Endothelial cell of umbilical vein (primary cell): ENCODE measurements around the gene NKX1-2. TPM values are rescaled to one million over a fixed set of nuclear protein-coding genes. Genes with fewer than 3 reads are reported as not detected.

Experiments used
- BruUV-seq: library from RNA; stranded (reverse); fragments of 400-500 nt; replicated peaks from 2 replicates; lab custom pipeline; 2021; lab: Mats Ljungman, UMichigan
- CTCF ChIA-PET: fragments of 300-600, 350-600 bp; sonication (Branson Sonifier 250); formaldehyde crosslinking; loops from one replicate; lab custom pipeline; 2021; ENCODE audit warnings: antibody characterized with exemption, inconsistent platforms; lab: Charles Lee
- POLR2A ChIA-PET: fragments of 300-600, 350-600 bp; sonication (Branson Sonifier 250); formaldehyde crosslinking; loops from one replicate; lab custom pipeline; 2021; ENCODE audit warnings: antibody characterized with exemption, inconsistent platforms; lab: Charles Lee
- DNase-seq: peaks from one replicate; pipeline ENCODE4 v3.0.0-alpha.2; 2011; ENCODE audit warnings: low read depth, low spot score
- FAIRE-seq: peaks from 2 replicates; lab custom pipeline; 2011; peaks lifted over from hg19 to GRCh38; lab: Jason Lieb, UNC
- H2AFZ ChIP-seq: 2 replicates; pipeline ENCODE4 v1.6.0; 2012; ENCODE audit warnings: low read depth, low read length, control low read depth, inconsistent platforms
- H3K27ac ChIP-seq: 2 replicates; pipeline ENCODE4 v1.5.1; 2011; ENCODE audit warnings: low read depth, mild to moderate bottlenecking, control low read depth, low read length, moderate library complexity; ENCODE audit not compliant: insufficient read depth
- H3K27me3 ChIP-seq, 2 experiments: 2 replicates each; pipeline versions ENCODE4 v1.6.0 to v1.6.1; 2011; ENCODE audit warnings: low read length in 2 of 2, mixed read lengths in 1 of 2; ENCODE audit not compliant: control insufficient read depth in 2 of 2, insufficient read depth in 2 of 2
- H3K36me3 ChIP-seq, 2 experiments: 2 replicates in 1 of 2; 3 replicates in 1 of 2; pipeline ENCODE4 v1.5.1; 2011; ENCODE audit warnings: low read length in 2 of 2, mild to moderate bottlenecking in 1 of 2, moderate library complexity in 1 of 2; ENCODE audit not compliant: control insufficient read depth in 2 of 2, insufficient read depth in 2 of 2; ENCODE audit errors: extremely low read depth in 1 of 2
- H3K4me1 ChIP-seq: 3 replicates; pipeline ENCODE4 v1.5.1; 2011; ENCODE audit warnings: mild to moderate bottlenecking, low read length; ENCODE audit not compliant: control insufficient read depth, insufficient read depth; ENCODE audit errors: extremely low read depth
- H3K4me2 ChIP-seq: 2 replicates; pipeline ENCODE4 v1.6.1; 2011; ENCODE audit warnings: low read length, control low read depth, mixed read lengths; ENCODE audit not compliant: insufficient read depth
- H3K4me3 ChIP-seq, 3 experiments: fragments of 200-600 bp in 1 of 3; sonication (generic), shearing (Covaris generic) in 1 of 3; replicated peaks in 1 of 3; 2 replicates each; pipeline ENCODE4 v1.5.1; 2011 to 2016; ENCODE audit warnings: control low read depth in 3 of 3, low read length in 3 of 3, mild to moderate bottlenecking in 2 of 3, inconsistent platforms in 1 of 3, low read depth in 1 of 3, moderate library complexity in 1 of 3; ENCODE audit not compliant: insufficient read depth in 1 of 3
- H3K79me2 ChIP-seq: 2 replicates; pipeline ENCODE4 v1.6.0; 2012; ENCODE audit warnings: low read length, inconsistent platforms; ENCODE audit not compliant: control insufficient read depth, insufficient read depth
- H3K9ac ChIP-seq: replicated peaks from 2 replicates; pipeline ENCODE3; 2011; ENCODE audit warnings: low read length, control low read depth; ENCODE audit not compliant: insufficient read depth; ENCODE audit errors: extremely low read depth
- H3K9me1 ChIP-seq: replicated peaks from 3 replicates; pipeline ENCODE4 v1.6.0; 2011; ENCODE audit warnings: mild to moderate bottlenecking, low read length; ENCODE audit not compliant: control insufficient read depth, insufficient read depth; ENCODE audit errors: extremely low read depth
- H3K9me3 ChIP-seq: replicated peaks from 2 replicates; pipeline ENCODE4 v1.5.1; 2012; ENCODE audit warnings: low read length, inconsistent platforms; ENCODE audit not compliant: control insufficient read depth, insufficient read depth
- H4K20me1 ChIP-seq: replicated peaks from 2 replicates; pipeline ENCODE3; 2011; ENCODE audit warnings: mild to moderate bottlenecking, low read length; ENCODE audit not compliant: control insufficient read depth, insufficient read depth; ENCODE audit errors: extremely low read depth
- CTCF ChIP-seq, 2 donors: IDR thresholded peaks; 1 replicate in 1 of 2; 2 replicates in 1 of 2; pipeline ENCODE4 v1.5.1; 2011; ENCODE audit warnings: low read length in 2 of 2, mild to moderate bottlenecking in 2 of 2, moderate library complexity in 2 of 2, control low read depth in 1 of 2, inconsistent platforms in 1 of 2, low read depth in 1 of 2; ENCODE audit not compliant: insufficient read depth in 1 of 2; ENCODE audit errors: extremely low read depth in 1 of 2
- EZH2 ChIP-seq: IDR thresholded peaks from 2 replicates; pipeline ENCODE4 v1.6.1; 2012; ENCODE audit warnings: borderline replicate concordance, low read depth, mild to moderate bottlenecking, moderate library complexity, low read length, inconsistent platforms; ENCODE audit not compliant: severe bottlenecking
- FOS ChIP-seq: IDR thresholded peaks from 2 replicates; pipeline ENCODE4 v1.6.1; 2011; ENCODE audit warnings: mild to moderate bottlenecking, low read length, moderate library complexity, borderline replicate concordance; ENCODE audit not compliant: insufficient read depth
- GATA2 ChIP-seq: IDR thresholded peaks from 2 replicates; pipeline ENCODE4 v1.7.0; 2011; ENCODE audit warnings: low read depth, mild to moderate bottlenecking, moderate library complexity, mixed read lengths, low read length; ENCODE audit not compliant: insufficient read length, insufficient read depth
- JUN ChIP-seq: IDR thresholded peaks from 2 replicates; pipeline ENCODE4 v1.6.1; 2011; ENCODE audit warnings: borderline replicate concordance, low read depth; ENCODE audit not compliant: insufficient read length, insufficient read depth
- MYC ChIP-seq: IDR thresholded peaks from one replicate; pipeline ENCODE4 v1.6.1; 2011; ENCODE audit warnings: mild to moderate bottlenecking, low read depth, low read length
- POLR2A ChIP-seq: IDR thresholded peaks from 2 replicates; pipeline ENCODE4 v1.6.1; 2012; ENCODE audit warnings: low read depth, mild to moderate bottlenecking, control low read depth, low read length
- POLR2AphosphoS5 ChIP-seq: IDR thresholded peaks from 2 replicates; pipeline ENCODE4 v1.6.1; 2012; ENCODE audit warnings: low read depth, mild to moderate bottlenecking, control low read depth, low read length, moderate library complexity; ENCODE audit not compliant: insufficient read depth
- dilution Hi-C: fragments of 300-500 bp; cut with MboI; formaldehyde crosslinking; loops from one replicate; pipeline ENCODE4 v1.15.0; 2019; ENCODE audit warnings: low sequenced_read_pairs; ENCODE audit not compliant: extremely low pct_ligation_motif_present
- intact Hi-C: fragments of 100-400 bp; cut with micrococcal nuclease; formaldehyde crosslinking; loops from one replicate; pipeline ENCODE4 v1.10.0; 2022
- polyA plus RNA-seq, 4 experiments: library from polyadenylated mRNA; depleted of rRNA in 3 of 4; stranded (reverse) in 3 of 4; unstranded in 1 of 4; fragments of >200 nt; gene quantifications; 2 replicates each; pipeline versions ENCODE4 v1.2.1 to v1.2.3, GENCODE V29; 2011 to 2012; ENCODE audit warnings: missing spikeins in 1 of 4
- total RNA-seq: library from RNA; stranded (reverse); gene quantifications from 2 replicates; pipeline ENCODE4 v1.2.3, GENCODE V29; 2021
- TF ChIP-seq, protein P1 (sequence below): IDR thresholded peaks from 2 replicates; pipeline ENCODE4 v1.6.1; 2011; ENCODE audit not compliant: insufficient read depth, insufficient read length

NKX1-2 gene
- total and polyA plus RNA-seq, 2 donors (not counting 3 experiments of a cell fraction or from before 2014, with no cell fraction given) = not detected

GRCh38 chr10:124480860-124481259 is 31.0 kb upstream of the NKX1-2 start:
- H3K9me3 ChIP-seq = no peaks in the 10 kb centered on the region
- H3K4me3 ChIP-seq = no peak overlapping the region
- CTCF ChIA-PET = no interaction called here
- no peaks in the 10 kb centered on the region for H3K36me3 ChIP-seq
- DNase-seq = no peak
- no peak overlapping the region for H3K9ac ChIP-seq
- no peaks in the 10 kb centered on the region for H4K20me1 ChIP-seq
- H3K79me2 ChIP-seq = no peaks in the 10 kb centered on the region
- intact Hi-C loops = no loop called here
- FAIRE-seq = no peak
- no peak overlapping the region for H3K4me2 ChIP-seq
- dilution Hi-C loops = no loop called here
- H3K9me1 ChIP-seq = no peaks in the 10 kb centered on the region
- no peak overlapping the region for H3K27ac ChIP-seq
- TF ChIP-seq GATA2 (no peak), CTCF (IDR thresholded peaks at IDR 0.05; ENCODE audit: extremely low read depth in 1 of 2, insufficient read depth in 1 of 2, low read depth in 1 of 2, low read length in 2 of 2) (no peak), MYC (no peak), EZH2 (no peak), POLR2A (no peak), POLR2AphosphoS5 (no peak), JUN (no peak), FOS (no peak)
- TF ChIP-seq, protein P1, sequence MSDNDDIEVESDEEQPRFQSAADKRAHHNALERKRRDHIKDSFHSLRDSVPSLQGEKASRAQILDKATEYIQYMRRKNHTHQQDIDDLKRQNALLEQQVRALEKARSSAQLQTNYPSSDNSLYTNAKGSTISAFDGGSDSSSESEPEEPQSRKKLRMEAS = no peak
- no TSS peak for BruUV-seq
- H2AFZ ChIP-seq = no peak overlapping the region
- H3K4me1 ChIP-seq = no peaks in the 10 kb centered on the region
- POLR2A ChIA-PET = no interaction called here
- no peaks in the 10 kb centered on the region for H3K27me3 ChIP-seq
